NCI-H128 (cell line): Measurements from ENCODE around the gene PTPA.
A peak's percentile ranks its signal among the peaks of the same experiment; 100 is the strongest.

Experiments
- DNase-seq: peaks from one replicate; lab custom pipeline; 2025; ENCODE audit not compliant: unreplicated experiment; lab: John Stamatoyannopoulos, UW

The PTPA gene

DNA sequence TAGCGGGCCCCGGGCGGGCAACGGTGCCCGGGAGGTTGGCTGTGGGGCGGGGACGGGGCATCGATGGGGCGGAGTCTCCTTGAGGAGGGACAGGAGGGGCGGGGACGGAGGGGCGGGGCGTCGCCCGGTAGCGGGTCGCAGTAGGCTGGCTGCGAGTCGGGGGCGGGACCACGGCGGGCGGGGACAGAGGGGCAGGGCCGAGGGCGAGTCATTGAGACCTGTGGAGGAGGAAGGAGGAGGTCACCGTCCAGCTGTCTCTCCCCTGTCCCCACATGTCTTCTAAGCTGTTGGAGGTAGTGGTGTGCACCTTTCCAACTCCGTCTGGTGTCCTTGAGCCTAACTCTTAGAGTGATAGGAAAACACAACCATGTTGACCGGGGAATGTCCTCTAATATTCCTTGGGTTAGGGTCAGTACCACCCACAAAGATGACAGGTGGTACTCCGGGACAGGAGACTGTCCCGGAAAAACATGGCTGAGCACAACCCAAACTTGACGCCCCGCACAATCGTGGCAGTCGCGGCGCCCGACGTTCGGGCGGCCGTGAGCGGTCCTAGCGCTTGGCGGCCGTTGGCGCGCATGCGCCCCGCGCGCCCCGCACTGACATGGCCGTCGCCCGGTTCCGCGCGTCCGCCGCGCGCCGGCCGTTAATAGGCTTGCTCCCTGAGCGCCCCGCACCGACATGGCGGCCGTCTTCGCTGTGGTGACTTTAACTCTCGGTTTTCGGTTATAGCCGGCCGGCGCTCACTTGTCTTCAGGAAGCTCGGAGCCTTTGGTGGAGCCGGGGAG lies at the start of gene PTPA, which contains the start of gene CRAT:
PTPA (plus strand) TSS at position 676 of the 788 bp plus-strand sequence. CDS start 186 bp downstream, outside the sequence.
CRAT (minus strand) TSS at position 54 of the 788 bp plus-strand sequence. CDS start 284 bp downstream, outside the sequence.
- DNase-seq: peak; percentile 66

DNA sequence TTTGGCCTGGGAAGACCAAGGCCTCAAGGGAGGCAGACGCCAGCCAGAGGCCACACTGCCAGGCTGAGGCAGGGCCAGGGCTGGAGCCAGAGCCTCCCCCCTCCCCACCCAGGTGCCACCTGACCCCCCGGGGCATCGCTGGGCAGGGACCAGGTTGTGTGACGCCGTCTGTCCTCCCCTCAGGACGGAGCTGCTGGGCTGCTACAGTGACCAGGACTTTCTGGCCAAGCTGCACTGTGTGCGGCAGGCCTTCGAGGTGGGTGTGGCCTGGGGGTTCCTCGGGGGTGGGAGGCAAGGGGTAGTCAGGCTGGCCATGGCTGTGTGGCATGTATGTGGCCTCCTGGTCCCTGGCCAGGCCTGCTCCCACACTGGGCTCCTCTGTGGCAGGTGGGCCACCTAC lies 48.2 kb upstream of the PTPA start:
- no peak for DNase-seq

DNA sequence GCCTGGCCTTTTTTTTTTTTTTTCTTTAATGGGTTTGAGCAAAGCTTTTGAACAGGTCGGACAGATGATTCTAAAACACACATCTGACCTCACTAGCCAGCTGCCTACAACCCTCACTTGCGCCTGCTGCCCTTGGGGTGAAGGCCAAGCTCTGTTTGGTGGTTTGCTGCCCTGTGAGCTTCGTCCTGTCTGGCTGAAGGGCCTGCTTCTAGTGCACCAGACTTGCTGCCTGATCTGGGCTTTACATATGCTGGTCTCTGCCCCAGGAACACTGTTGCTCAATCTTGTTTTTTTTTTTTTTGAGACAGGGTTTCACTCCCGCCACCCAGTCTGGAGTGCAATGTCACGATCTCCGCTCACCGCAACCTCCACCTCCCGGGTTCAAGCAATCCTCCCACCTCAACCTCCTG lies 46.7 kb upstream of the PTPA start:
- DNase-seq: no peak

DNA sequence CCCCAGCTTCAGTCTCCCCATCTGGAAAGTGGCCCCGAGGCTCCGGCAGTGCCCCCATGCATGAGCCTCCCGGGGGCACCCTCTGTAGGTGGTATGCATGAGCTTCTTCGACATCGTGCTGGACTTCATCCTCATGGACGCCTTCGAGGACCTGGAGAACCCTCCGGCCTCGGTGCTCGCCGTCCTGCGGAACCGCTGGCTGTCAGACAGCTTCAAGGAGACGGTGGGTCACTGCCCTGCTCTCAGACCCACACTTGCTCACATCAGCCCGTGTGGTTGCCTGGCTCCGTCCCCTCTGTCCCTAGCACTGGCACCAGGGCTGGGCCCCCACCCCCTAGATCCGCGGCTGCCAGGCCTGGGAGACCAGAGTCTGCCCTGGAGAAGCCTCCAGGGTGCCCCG lies 43.1 kb upstream of the PTPA start:
- no peak for DNase-seq

DNA sequence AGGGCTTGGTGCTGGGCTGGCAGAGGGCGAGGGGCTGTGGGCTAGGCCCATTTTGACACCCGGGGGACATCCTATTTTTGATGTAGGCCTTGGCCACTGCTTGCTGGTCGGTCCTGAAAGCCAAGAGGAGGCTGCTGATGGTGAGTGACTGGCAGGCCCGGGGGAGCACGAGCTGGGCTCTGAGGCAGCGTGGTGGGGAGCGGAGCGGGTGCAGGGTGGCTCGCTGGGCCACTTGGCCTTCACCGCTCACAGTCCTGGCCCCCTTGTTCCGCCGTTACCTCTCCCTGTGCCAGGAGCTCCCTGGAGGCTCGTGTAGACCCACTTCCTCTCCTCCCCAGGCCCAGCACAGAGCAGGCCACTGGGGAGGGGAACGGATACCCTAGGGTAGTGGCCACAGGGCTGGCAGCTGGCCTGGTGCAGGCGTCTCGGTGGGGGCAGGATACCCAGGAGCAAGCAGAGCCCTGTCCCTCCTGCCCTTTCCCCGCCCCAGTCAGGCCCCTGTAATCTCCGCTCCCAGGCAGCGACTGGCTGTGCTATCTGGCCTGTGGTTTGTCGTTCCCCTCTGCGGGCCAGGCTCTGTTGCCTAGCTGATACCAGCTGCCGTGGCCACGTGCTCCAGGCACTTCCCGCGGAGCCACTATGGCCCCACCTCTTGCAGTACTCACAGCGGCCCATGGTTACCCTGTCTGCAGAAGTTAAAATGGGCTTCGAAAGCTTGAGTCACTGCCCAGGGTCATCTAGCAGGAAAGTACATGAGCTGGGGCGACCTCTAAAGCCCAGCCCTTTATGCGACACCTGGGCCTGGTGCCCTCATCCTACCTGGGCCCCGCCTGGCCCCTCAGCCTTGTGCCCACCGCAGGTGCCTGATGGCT lies 42.0 kb upstream of the PTPA start:
- DNase-seq: no peak

DNA sequence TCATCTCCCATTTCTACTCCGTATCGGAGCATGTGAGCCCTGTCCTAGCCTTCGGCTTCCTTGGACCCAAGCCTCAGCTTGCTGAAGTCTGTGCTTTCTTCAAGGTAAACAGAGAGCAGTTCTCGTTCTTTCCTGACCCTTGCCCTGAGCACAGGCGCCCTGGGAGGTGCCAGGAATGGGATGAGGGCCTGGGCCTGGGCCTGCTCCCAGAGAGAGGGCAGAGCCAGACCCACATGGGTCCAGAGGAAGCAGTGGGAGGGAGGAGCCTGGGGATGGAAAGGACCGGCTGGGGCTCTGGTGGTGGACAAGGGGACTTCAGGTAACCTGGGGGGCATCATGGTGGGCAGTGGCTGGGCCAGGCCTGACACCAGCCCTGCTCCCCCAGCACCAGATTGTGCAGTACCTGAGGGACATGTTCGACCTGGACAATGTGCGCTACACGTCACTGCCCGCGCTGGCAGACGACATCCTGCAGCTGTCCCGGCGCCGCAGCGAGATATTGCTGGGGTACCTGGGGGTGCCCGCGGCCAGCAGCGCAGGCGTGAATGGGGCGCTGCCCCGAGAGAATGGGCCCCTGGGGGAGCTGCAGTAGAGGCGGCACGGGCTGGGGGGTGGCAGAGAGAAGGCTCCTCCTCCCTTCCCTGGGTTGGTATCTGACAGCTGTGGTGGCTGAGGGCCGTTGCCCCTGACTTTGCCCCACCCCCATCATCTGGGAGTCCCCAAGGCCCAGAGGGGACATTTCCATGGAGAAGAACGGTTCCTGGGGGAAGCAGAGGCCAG lies 41.2 kb upstream of the PTPA start:
- no peak for DNase-seq

DNA sequence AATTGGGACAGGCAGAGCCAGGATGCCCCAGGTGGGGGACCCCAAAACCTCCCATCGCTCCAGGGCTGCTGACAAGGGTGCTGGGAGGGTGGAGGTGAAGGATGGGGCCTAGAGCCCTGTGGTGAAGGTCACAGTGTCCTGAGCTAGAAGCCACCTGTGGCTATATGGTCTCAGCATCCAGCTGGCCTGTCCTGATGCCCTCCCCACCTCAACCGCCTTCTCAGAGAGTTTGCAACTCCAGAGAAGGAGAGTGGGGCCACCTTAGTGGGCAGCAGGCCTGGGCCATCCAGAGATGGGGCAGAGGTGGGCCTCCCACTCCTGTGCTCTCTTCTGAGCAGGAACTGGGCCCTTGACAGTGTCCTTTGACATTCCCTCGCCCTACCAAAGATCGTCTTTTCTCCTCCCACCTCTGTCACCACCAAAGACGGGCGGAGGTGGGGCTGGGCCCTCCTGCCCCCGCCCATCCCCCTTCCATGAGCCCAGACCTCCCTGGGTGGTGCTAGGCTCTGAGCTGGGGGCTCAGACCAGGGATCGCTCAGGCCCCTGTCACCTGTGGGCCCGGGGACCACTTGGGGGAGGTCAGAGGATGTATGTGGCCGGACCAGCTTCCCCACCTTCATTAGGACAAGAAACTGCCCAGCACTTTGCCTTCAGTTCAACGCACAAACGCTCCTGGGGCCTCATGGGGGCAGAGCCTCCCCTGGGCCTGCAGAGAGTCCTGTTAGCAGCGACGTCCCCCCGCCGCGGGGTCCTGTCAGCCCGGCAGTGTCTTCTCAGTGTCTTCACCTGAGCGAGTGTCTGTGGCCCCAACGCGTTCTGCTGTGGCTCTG lies 40.3 kb upstream of the PTPA start:
- no peak for DNase-seq

DNA sequence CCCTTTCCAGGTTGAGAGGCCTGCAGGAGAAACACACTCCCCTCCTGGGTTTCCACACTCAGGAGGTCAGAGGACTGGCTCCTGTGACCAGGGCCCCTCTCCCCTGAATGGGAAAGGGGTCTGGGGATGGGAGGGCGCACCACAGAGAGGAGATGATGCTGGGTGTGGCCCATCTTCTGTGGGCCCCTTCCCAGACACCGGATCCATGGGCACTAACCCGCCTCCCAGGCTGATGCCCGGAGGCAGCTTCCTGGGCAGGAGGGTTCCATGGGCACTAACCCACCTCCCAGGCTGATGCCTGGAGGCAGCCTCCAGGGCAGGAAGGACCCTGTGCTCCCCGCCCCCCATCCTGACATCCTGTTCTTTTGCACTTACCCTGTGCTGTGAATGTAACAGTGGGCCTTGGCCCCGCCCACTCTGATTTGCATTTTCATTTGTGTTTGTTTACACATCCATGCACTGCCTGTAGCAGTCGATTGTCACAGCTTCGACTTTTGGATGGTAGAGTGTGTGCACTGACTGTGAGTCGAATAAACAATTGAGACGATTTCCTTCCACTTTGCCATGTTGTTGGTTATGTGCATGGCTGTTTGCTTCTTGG lies 39.6 kb upstream of the PTPA start:
- no peak for DNase-seq

DNA sequence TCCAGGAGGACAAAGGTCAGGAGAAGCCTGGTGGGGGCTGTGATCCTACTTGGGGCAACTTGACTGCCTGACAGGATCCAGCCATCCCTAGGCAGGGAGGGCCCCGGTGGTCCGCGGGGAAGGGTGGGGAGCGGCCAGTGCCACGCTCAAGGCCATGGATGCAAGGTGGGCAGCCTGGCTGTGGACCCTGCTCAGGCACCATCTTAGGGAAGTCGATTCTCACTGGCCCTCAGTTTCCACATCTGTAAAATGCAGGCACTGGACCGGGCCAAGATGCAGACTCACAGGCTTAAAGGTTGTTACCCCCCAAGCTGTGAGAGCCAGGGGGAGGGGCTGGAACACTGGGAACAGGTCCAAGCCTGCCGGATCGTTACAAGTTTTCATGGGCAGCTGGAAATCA lies 39.0 kb upstream of the PTPA start:
- DNase-seq: no peak

DNA sequence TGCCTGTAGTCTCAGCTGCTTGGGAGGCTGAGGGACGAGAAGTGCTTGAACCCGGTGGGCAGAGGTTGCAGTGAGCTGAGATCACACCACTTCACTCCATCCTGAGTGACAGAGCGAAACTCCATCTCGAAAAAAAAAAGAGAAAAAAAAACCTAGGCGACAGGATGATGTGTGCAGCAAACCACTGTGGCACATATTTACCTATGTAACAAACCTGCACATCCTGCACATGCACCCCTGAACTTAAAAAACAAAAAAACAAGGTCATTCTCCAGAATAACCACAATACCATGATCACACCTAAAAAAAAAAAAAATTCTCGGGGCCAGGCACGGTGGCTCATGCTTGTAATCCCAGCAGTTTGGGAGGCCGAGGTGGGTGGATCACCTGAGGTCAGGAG lies 37.8 kb upstream of the PTPA start:
- DNase-seq: no peak

DNA sequence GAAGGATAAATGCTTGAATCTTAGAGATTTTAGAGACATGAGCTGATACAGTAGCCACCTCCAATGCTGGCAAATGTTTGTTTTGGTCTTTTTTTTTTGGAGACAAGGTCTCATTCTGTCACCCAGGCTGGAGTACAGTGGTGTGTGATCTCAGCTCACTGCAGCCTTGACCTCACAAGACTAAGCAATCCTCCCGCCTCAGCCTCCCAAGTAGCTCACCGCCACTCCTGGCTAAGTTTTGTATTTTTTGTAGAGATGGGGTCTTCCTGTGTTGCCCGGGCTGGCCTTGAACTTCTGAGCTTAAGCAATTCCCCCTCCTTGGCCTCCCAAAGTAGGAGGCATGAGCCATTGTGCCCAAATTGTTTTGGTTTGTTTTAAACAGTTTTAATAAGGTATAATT lies 37.1 kb upstream of the PTPA start:
- no peak for DNase-seq

DNA sequence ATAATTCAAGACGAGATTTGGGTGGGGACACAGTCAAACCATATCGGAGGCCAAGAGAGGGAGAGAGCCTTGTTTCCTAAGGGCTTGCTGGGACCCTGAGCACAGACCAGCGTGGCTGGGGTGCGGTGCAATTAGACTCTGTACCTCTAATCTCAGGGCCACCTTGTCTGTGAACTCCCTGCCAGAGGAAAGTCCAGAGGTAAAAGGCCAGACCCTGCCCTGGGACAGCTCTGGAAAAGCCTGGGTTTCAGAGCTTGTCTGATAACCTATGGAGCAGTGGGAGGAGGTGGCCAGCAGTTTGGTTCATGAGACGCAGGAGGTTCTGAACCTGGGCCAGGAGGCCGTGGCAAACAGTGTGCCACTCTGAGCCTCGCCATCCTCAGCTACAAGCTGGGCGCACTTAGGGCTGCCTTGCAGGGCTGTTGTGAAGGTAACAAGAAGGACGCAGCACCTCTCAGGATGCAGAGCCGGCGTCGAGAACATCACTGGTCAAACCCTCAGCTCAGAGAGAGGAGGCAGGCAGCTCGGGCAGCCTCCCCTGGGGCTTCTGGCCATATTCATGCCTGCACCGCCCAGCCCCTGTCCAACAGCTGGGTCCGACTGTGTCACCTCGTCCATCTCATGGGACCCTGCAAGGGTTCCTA lies 35.1 kb upstream of the PTPA start:
- DNase-seq: no peak

DNA sequence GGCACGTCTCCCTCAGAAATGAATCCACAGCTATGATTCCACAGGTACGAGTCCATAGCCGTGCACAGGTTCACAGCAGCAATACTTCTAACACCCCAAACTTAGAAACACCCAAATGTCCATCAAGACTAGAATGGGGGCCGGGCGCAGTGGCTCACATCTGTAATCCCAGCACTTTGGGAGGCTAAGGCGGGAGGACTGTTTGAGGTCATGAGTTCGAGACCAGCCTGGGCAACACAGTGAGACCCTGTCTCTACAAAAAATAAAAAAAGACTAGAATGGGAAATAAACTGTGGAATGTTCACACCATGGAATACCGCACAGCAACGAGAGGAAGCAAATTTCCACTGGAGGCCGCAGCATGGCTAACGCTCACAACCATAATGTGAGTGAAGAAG lies 34.6 kb upstream of the PTPA start:
- no peak for DNase-seq

DNA sequence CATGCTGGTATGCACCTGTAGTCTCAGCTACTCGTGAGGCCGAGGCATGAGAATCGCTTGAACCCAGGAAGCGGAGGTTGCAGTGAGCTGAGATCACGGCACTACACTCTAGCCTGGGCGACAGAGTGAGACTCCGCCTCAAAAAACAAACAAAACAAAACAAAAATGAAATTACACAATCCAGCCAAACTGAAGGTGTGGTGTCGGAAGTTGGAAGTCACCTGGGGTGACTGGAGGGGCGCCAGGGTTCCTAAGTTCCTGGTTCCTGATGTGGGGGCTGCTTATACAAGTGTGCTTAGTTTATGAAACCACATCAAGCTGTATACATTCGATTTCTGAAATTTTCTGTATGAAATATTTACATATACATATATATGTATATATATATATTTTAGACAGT lies 34.0 kb upstream of the PTPA start:
- DNase-seq: no peak

DNA sequence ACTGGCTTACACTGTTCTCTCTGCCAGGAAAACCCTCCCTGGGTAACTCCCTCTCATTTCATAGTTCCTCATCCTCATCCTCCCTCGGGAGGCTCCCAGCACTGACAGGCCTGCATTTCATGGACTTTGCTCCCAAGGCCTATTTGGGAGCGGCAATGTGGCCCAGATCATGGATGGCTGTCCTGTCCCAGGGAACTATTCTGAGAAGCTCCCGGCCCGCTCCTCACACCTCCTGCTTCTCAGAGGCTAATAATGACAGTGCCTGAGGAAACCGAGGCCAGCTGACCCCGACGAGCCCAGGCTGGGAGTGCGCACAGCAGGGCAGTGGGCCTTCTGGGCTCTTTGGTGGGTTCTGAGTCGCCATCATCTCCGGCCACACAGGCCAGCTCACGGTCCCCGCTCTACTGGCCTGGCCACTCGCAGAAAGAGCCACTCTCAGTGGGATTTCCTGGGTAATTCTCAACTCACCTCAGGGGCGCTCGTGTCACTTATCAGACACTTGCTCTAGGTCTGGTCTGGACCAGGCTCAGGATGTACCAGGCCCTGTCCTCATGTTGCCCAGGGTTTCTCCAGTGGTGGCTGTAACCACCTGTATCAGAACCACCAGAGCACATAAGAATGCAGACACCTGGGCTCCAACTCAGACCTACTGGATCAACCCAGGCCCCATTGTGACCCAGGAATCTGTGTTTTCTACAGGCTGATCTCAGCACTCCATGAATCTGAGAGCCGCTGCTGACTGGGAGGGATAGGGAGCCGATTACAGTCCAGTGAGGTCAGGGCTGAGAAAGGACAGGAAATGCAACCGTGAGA lies 32.3 kb upstream of the PTPA start:
- DNase-seq: no peak

DNA sequence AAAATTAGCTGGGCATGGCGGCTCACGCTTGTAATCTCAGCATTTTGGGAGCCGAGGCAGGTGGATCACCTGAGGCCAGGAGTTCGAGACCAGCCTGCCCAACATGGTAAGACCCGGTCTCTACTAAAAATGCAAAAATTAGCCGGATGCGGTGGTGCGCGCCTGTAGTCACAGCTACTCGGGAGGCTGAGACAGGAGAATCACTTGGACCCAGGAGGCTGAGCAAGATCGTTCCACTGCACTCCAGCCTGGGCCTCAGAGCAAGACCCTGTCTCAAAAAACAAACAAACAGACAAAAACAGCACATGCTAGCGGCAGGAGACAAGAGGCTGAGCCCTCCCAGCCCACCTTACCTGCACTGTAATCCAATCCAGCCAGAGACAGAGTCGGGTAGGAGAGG lies 31.4 kb upstream of the PTPA start:
- DNase-seq: no peak

DNA sequence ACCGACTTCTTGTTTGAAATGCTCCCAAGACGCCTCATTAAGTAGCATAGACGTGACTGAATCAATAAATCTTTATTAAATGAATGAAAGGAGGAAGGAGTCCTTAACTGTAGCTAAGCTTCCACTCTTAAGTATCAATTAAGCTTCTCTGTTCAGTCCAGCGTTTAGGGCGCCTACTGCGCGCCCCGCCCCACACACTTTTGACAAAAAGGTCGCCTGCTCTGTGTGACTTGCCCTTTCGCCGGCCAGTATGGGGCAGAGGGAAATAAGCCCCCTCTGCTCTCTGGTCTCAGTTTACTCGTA lies 31.0 kb upstream of the PTPA start:
- no peak for DNase-seq

DNA sequence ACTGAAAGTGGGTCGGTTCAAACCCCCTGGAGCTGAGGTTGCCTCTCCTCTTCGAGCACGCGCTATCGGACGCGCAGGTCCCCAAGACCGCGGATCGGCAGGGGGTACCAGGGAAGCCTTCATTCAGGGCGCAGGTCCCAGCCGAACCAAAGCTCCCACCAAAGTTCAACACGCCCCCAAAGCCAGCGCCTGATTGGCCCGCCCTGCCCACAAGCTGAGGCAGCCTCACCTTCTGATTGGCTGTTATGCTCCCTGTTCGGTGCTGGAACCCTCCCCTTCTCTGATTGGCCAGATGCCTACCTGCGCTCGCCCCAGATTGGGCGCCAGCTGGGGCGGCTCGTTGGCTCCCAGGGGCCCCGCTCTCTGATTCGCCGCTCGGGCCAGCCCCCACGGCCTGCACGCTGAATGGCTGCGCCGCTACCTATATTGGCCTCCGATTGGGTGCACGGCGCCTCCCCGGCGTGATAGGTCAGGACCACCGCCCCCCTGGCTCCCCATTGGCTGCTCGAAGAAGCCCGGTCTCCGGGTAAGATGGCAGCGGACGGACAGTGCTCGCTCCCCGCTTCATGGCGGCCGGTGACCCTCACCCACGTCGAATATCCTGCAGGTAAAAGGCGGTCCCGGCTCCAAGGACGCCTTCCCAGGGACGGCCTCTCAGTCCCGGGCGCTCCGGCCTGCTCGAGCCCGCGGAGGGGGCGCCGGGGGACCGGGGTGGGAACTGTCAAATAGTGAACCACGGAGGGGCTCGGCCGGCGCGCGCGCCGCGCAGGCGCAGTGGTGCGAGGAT lies 30.4 kb upstream of the PTPA start, which contains the start of gene DOLPP1:
DOLPP1 (plus strand) TSS at position 511 of the 787 bp plus-strand sequence; CDS start at position 532, 21 bp downstream.
- DNase-seq: peak; percentile 98
